Measurements from ENCODE around the gene KCND3.

KCND3 gene

DNA sequence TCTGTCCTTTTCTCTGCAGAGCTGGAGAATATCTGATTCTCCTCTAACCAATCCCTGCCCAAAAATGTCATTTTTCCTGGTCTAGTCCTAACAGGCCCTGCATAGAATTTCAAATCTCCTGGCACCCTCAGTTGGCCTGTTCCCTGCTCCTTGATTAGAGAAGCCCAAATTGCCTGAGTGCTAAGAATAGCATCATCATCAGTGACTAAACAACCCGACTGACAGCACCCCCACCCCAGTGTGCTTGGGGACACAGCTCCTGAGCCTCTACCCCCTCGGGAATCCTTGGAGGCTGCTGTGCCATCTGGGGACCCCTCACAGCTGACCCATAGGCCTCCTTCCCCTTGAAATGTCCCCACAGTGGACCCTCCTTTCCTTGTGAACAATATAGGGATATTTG lies 139.4 kb downstream of the KCND3 start:
- no peak overlapping the region for H3K9ac ChIP-seq (ENCODE audit: low read depth, low read length)
- no peaks in the 10 kb centered on the region for H3K36me3 ChIP-seq (ENCODE audit: control insufficient read depth, insufficient read depth, low read length)
- H3K4me3 ChIP-seq (ENCODE audit: low read depth, low read length) = no peak overlapping the region
- peaks cover 12% of the 10 kb centered on the region for H3K4me1 ChIP-seq (ENCODE audit: control insufficient read depth, insufficient read depth, low read length)
- H3K9me3 ChIP-seq (ENCODE audit: control insufficient read depth, insufficient read depth, low read length) = no peaks in the 10 kb centered on the region
- no peaks in the 10 kb centered on the region for H3K27me3 ChIP-seq (ENCODE audit: control insufficient read depth, insufficient read depth, low read length)

DNA sequence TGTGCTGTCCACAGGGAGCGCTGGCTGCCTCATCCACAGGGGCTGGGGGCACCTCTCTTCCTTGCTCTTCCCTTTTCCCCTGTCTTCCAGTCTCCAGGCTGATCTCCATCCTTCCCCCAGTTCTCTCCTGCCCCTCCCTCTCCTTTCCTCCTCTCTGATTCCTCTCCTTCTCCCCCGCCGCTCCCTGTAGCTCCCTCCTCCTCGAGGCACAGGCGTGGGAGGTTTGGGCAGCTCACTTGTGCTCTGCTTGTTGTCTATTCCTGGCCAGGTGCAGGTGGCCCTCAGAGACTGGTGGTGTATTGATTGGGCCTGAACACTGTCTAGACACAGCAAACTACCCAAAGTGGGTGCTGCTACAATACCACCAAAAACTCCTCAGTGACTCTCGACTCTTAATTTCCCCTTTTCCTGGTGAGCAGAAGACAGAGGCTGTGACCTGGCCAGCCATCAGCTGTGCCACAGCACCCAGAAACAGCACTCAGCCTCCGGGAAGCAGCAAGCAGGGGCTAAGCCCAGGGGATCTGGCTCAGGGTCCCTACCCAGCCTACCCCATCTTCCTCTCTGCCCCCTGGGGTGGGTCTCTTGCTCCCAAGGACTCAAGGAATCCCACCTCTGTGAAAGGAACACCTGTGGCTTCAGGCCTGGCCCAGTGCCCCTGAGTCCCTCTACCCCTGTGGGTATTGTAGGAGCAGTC lies 140.5 kb downstream of the KCND3 start:
- no peak overlapping the region for H3K9ac ChIP-seq (ENCODE audit: low read depth, low read length)
- H3K27me3 ChIP-seq (ENCODE audit: control insufficient read depth, insufficient read depth, low read length) = no peaks in the 10 kb centered on the region
- peaks cover 12% of the 10 kb centered on the region for H3K4me1 ChIP-seq (ENCODE audit: control insufficient read depth, insufficient read depth, low read length)
- no peak overlapping the region for H3K4me3 ChIP-seq (ENCODE audit: low read depth, low read length)
- no peaks in the 10 kb centered on the region for H3K36me3 ChIP-seq (ENCODE audit: control insufficient read depth, insufficient read depth, low read length)
- no peaks in the 10 kb centered on the region for H3K9me3 ChIP-seq (ENCODE audit: control insufficient read depth, insufficient read depth, low read length)

DNA sequence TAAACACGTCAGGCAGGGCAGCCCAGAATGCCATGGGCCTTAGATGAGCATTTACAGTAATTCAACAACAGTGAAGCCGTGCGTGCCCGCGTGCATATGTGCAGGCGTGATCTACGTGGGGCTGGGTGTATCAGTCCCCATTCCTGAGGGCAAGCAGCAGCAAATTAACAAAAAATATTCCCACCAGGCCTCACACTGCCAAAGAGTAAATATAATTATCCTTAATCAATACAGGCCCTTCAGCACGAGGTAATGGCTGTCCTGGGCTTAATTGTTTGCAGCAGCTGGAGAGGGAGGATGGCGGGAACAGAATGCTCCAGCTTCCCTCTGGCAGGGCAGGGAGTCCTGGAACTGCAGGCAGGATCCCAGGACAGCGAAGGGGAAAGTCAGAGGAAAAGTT lies 142.0 kb downstream of the KCND3 start:
- no peak overlapping the region for H3K4me3 ChIP-seq (ENCODE audit: low read depth, low read length)
- H3K9ac ChIP-seq (ENCODE audit: low read depth, low read length) = no peak overlapping the region
- H3K4me1 ChIP-seq (ENCODE audit: control insufficient read depth, insufficient read depth, low read length) = peaks cover 6% of the 10 kb centered on the region
- no peaks in the 10 kb centered on the region for H3K27me3 ChIP-seq (ENCODE audit: control insufficient read depth, insufficient read depth, low read length)
- no peaks in the 10 kb centered on the region for H3K36me3 ChIP-seq (ENCODE audit: control insufficient read depth, insufficient read depth, low read length)
- H3K9me3 ChIP-seq (ENCODE audit: control insufficient read depth, insufficient read depth, low read length) = no peaks in the 10 kb centered on the region

DNA sequence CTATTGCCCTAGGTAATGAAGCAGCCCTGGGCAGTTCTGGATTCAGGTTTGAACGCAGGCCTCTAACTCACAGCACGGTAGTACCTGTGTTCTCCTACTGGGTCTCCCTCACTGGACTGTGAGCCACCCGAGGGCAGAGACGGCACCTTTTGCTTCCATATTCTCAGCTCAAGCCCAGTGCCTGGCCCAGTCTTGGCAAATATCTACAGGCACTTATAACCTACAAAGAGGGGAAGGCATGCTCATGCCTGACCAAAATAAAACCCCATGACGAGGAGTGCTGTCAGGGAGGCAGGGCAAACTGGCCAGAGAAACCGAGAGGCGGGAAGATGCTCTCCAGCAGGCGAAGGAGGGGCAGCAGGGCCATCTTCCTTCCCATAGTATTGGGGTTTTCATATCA lies 142.6 kb downstream of the KCND3 start:
- H3K27me3 ChIP-seq (ENCODE audit: control insufficient read depth, insufficient read depth, low read length) = no peaks in the 10 kb centered on the region
- no peaks in the 10 kb centered on the region for H3K36me3 ChIP-seq (ENCODE audit: control insufficient read depth, insufficient read depth, low read length)
- H3K9me3 ChIP-seq (ENCODE audit: control insufficient read depth, insufficient read depth, low read length) = no peaks in the 10 kb centered on the region
- H3K9ac ChIP-seq (ENCODE audit: low read depth, low read length) = no peak overlapping the region
- H3K4me1 ChIP-seq (ENCODE audit: control insufficient read depth, insufficient read depth, low read length) = peaks cover 5% of the 10 kb centered on the region
- H3K4me3 ChIP-seq (ENCODE audit: low read depth, low read length) = no peak overlapping the region

DNA sequence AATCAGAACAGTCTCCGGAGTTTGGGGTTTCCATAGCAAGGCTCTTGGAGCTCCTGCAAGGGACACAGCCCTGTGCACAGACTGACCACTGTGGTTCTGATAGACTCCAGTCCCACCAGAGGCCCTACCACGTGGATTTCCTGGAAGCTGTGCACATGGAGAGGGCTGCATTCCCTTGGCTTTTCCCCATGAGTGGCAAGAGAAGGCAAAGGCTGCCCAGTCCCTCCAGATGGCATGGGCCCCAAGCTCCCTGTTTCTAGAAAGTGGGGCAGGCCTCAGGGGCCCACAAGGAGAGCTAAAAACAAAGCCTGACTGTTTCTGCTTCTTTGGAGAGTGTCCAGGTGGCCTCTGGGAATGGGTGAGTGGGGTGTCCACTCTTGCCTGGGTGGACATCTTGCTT lies 146.3 kb downstream of the KCND3 start:
- Histone ChIP-seq H3K36me3 (ENCODE audit: control insufficient read depth, insufficient read depth, low read length) (no peaks in the 10 kb centered on the region), H3K9ac (ENCODE audit: low read depth, low read length) (no peak overlapping the region), H3K9me3 (ENCODE audit: control insufficient read depth, insufficient read depth, low read length) (no peaks in the 10 kb centered on the region), H3K27me3 (ENCODE audit: control insufficient read depth, insufficient read depth, low read length) (no peaks in the 10 kb centered on the region), H3K4me3 (ENCODE audit: low read depth, low read length) (no peak overlapping the region), H3K4me1 (ENCODE audit: control insufficient read depth, insufficient read depth, low read length) (no peaks in the 10 kb centered on the region)

DNA sequence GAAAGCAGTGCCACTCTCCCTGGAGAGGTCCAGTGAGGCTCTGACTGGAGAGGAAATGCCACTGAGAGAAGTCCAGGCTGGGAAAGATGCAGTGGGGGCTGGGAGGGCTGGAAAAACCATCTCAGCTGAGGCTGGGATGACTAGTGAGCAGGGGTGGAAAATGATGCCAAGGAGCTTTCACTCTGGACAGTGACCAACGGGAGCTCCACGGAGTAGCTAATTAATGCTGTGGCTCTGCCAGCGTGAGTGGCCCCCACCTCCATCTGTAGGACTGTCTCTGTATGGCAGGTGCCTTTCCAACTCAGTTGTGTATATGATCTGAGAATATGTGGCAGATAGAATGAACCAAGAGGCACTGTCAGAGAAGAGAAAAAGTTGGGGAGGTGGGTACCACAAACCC lies 147.1 kb downstream of the KCND3 start:
- no peak overlapping the region for H3K4me3 ChIP-seq (ENCODE audit: low read depth, low read length)
- no peaks in the 10 kb centered on the region for H3K4me1 ChIP-seq (ENCODE audit: control insufficient read depth, insufficient read depth, low read length)
- no peaks in the 10 kb centered on the region for H3K9me3 ChIP-seq (ENCODE audit: control insufficient read depth, insufficient read depth, low read length)
- no peak overlapping the region for H3K9ac ChIP-seq (ENCODE audit: low read depth, low read length)
- H3K27me3 ChIP-seq (ENCODE audit: control insufficient read depth, insufficient read depth, low read length) = no peaks in the 10 kb centered on the region
- H3K36me3 ChIP-seq (ENCODE audit: control insufficient read depth, insufficient read depth, low read length) = no peaks in the 10 kb centered on the region

DNA sequence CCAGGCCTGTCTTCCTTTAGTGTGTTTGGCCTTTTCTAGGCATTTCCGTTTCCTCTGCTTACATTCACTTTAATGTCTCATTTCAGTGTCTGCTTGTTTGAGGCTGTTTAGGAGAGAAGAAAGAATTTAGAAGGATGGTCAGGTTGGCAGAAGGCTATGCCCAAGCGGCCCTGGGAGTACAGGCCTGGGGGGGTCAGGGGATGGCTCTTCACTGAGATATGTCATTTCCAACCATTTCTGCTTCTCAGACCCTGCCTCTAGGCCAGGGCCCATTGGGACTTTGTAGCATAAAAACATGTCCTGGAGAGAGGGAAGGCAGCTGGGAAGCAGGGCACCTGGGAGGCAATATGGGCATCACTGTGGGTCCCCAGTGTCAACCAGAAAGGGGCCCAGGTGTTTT lies 147.7 kb downstream of the KCND3 start:
- H3K36me3 ChIP-seq (ENCODE audit: control insufficient read depth, insufficient read depth, low read length) = no peaks in the 10 kb centered on the region
- no peaks in the 10 kb centered on the region for H3K4me1 ChIP-seq (ENCODE audit: control insufficient read depth, insufficient read depth, low read length)
- H3K27me3 ChIP-seq (ENCODE audit: control insufficient read depth, insufficient read depth, low read length) = no peaks in the 10 kb centered on the region
- H3K9ac ChIP-seq (ENCODE audit: low read depth, low read length) = no peak overlapping the region
- H3K9me3 ChIP-seq (ENCODE audit: control insufficient read depth, insufficient read depth, low read length) = no peaks in the 10 kb centered on the region
- H3K4me3 ChIP-seq (ENCODE audit: low read depth, low read length) = no peak overlapping the region

DNA sequence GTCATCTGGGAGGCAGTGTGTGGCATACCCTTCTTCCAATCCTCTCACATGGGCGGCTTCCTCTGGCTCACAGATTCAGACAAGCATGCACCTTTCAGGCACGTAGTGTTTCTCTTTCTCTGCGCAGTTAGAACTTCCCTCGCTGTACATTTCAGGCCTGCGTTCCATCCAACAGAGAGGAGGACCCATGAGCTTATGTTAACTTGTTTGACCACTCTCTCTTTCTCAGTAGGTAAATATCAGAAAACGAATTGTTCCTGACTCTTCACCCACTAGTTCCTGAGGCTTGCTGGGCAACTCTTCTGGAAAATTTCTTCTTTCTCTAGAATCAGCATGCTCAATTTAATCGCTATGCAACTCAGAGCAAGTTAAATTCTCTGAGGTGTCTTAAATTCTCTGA lies 148.3 kb downstream of the KCND3 start:
- H3K9me3 ChIP-seq (ENCODE audit: control insufficient read depth, insufficient read depth, low read length) = no peaks in the 10 kb centered on the region
- H3K36me3 ChIP-seq (ENCODE audit: control insufficient read depth, insufficient read depth, low read length) = no peaks in the 10 kb centered on the region
- H3K4me1 ChIP-seq (ENCODE audit: control insufficient read depth, insufficient read depth, low read length) = no peaks in the 10 kb centered on the region
- no peak overlapping the region for H3K9ac ChIP-seq (ENCODE audit: low read depth, low read length)
- H3K27me3 ChIP-seq (ENCODE audit: control insufficient read depth, insufficient read depth, low read length) = no peaks in the 10 kb centered on the region
- H3K4me3 ChIP-seq (ENCODE audit: low read depth, low read length) = no peak overlapping the region

DNA sequence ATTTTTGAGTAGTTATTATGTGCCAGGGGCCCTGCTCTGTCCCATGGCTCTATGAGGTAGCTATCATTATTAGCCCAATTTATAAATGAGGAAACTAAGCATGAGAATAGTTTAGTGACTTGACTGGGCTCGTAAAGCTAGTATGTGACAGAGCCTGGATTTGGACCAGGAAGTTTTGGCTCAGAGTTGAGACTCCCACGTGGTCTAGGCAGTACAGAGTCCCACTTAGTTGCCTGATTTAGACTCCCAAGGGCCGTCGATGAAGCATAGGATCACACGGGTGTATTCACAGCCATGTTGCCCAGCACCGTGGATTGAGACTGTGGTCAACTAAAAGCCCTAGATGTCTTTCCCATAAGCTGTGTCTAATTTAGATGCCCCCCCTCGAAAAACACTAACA lies 152.1 kb downstream of the KCND3 start:
- Histone ChIP-seq H3K27me3 (ENCODE audit: control insufficient read depth, insufficient read depth, low read length) (no peaks in the 10 kb centered on the region), H3K36me3 (ENCODE audit: control insufficient read depth, insufficient read depth, low read length) (no peaks in the 10 kb centered on the region), H3K4me1 (ENCODE audit: control insufficient read depth, insufficient read depth, low read length) (no peaks in the 10 kb centered on the region), H3K9me3 (ENCODE audit: control insufficient read depth, insufficient read depth, low read length) (no peaks in the 10 kb centered on the region), H3K4me3 (ENCODE audit: low read depth, low read length) (no peak overlapping the region), H3K9ac (ENCODE audit: low read depth, low read length) (no peak overlapping the region)

DNA sequence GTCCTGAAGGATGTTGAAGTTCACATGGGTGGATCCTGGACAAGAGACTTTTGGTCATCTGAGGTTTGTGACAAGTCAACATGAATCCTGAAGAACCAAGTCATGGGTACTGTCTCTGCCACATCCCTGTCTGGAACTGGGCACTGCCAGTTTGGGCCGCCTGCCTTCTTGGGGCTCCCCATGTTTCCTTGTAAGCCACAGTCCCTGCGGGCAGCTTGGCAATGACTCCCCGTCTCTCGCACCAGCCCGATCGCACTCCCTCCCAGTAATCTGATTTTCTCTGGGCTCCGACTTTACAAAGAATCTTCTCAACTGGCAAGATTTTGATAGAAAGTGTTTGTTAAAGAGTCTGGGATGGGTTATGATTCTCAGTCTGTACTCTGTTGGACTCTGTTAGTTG lies 153.4 kb downstream of the KCND3 start:
- Histone ChIP-seq H3K4me3 (ENCODE audit: low read depth, low read length) (no peak overlapping the region), H3K36me3 (ENCODE audit: control insufficient read depth, insufficient read depth, low read length) (no peaks in the 10 kb centered on the region), H3K9me3 (ENCODE audit: control insufficient read depth, insufficient read depth, low read length) (no peaks in the 10 kb centered on the region), H3K9ac (ENCODE audit: low read depth, low read length) (no peak overlapping the region), H3K27me3 (ENCODE audit: control insufficient read depth, insufficient read depth, low read length) (no peaks in the 10 kb centered on the region), H3K4me1 (ENCODE audit: control insufficient read depth, insufficient read depth, low read length) (no peaks in the 10 kb centered on the region)

DNA sequence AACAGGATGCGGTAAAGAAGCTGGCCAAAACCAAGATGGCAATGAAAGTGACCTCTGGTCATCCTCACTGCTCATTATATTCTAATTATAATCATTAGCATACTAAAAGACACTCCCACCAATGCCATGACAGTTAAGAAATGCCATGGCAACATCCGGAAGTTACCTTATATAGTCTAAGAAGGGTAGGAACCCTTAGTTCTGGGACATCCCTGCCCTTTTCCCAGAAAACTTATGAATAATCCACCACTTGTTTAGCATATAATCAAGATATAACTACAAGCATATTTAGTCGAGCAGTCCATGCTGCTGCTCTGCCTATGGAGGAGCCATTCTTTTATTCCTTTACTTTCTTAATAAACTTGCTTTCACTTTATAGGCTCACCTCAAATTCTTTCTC lies 154.0 kb downstream of the KCND3 start:
- Histone ChIP-seq H3K4me1 (ENCODE audit: control insufficient read depth, insufficient read depth, low read length) (no peaks in the 10 kb centered on the region), H3K27me3 (ENCODE audit: control insufficient read depth, insufficient read depth, low read length) (no peaks in the 10 kb centered on the region), H3K9ac (ENCODE audit: low read depth, low read length) (no peak overlapping the region), H3K9me3 (ENCODE audit: control insufficient read depth, insufficient read depth, low read length) (no peaks in the 10 kb centered on the region), H3K36me3 (ENCODE audit: control insufficient read depth, insufficient read depth, low read length) (no peaks in the 10 kb centered on the region), H3K4me3 (ENCODE audit: low read depth, low read length) (no peak overlapping the region)

DNA sequence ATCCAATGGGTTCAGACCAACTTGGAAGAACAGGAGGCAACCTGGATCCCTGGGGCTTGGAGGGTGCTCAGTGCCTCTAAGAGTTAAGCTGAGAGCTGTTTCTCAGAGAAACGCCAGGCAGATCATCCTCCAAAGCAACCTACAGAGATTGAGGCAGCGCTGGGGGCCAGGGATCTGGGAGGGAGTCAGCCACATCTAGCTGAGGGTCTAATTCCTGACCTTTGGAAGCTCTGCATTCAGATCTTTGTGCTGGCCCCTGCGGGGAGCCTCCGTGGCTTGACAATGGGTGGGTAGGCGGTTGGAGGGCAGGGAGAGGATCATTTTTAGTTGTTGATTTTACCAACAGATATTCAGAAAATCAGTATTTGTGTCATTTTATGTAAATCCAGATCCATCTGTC lies 154.5 kb downstream of the KCND3 start:
- Histone ChIP-seq H3K9ac (ENCODE audit: low read depth, low read length) (no peak overlapping the region), H3K9me3 (ENCODE audit: control insufficient read depth, insufficient read depth, low read length) (no peaks in the 10 kb centered on the region), H3K27me3 (ENCODE audit: control insufficient read depth, insufficient read depth, low read length) (no peaks in the 10 kb centered on the region), H3K36me3 (ENCODE audit: control insufficient read depth, insufficient read depth, low read length) (no peaks in the 10 kb centered on the region), H3K4me1 (ENCODE audit: control insufficient read depth, insufficient read depth, low read length) (no peaks in the 10 kb centered on the region), H3K4me3 (ENCODE audit: low read depth, low read length) (no peak overlapping the region)
